Colonic mucosa (tissue), 4 donors: ENCODE results near the gene TRIM68. TPM values are rescaled to one million over a fixed set of nuclear protein-coding genes. Genes with fewer than 3 reads are reported as not detected.
A peak's percentile ranks its signal among the peaks of the same experiment; 100 is the strongest.

Experiments used
- DNase-seq: peaks from one replicate; pipeline ENCODE4 v3.0.0-alpha.2; 2020
- H3K27ac ChIP-seq: fragments of 200-600 bp; one replicate; pipeline ENCODE4 v1.8.0; 2021
- H3K27me3 ChIP-seq: fragments of 200-600 bp; one replicate; pipeline ENCODE4 v1.8.0; 2021
- H3K36me3 ChIP-seq: fragments of 200-600 bp; one replicate; pipeline ENCODE4 v1.8.0; 2021
- H3K4me1 ChIP-seq: fragments of 200-600 bp; one replicate; pipeline ENCODE4 v1.8.0; 2021; ENCODE audit warnings: mild to moderate bottlenecking
- H3K4me3 ChIP-seq: fragments of 200-600 bp; one replicate; pipeline ENCODE4 v1.8.0; 2021
- H3K9ac ChIP-seq, 2 donors: one replicate each; pipeline ENCODE4 v1.7.0; 2013; ENCODE audit warnings: control low read depth in 2 of 2, low read depth in 2 of 2, low read length in 2 of 2
- H3K9me3 ChIP-seq: fragments of 200-600 bp; one replicate; pipeline ENCODE4 v1.8.0; 2021
- intact Hi-C: fragments of 100-400 bp; cut with DNase I; formaldehyde crosslinking; loops from one replicate; pipeline ENCODE4 v1.14.1; 2022
- total RNA-seq, 2 donors: library from RNA; stranded (reverse); fragmentation: NEBNext Ultra II Directional in 1 of 2; extraction: Animal tissue kit (Norgen Biotek cat#: 25700) in 1 of 2; gene quantifications; one replicate each; pipeline ENCODE4 v1.2.1, GENCODE V29; 2021
- TF ChIP-seq, protein P1 (sequence below): fragments of 200-600 bp; IDR thresholded peaks from one replicate; pipeline ENCODE4 v1.8.0; 2022; ENCODE audit warnings: antibody characterized with exemption, mild to moderate bottlenecking
- donor health status: healthy.
- donor health status: DM: no; HTN: no; CAD: no.
- donor health status: DM: no; HTN: no; CAD: no.

TRIM68 gene
- total RNA-seq, 2 donors from 2014 or later: 13.9 to 20.0 TPM

GRCh38 chr11:4637662-4638047 lies 29.6 kb upstream of the TRIM68 start:
- Histone ChIP-seq H3K36me3 (no peaks in the 10 kb centered on the region), H3K4me3 (no peak overlapping the region), H3K27ac (no peak overlapping the region), H3K4me1 (no peaks in the 10 kb centered on the region), H3K9ac (no peak overlapping the region), H3K9me3 (no peaks in the 10 kb centered on the region), H3K27me3 (no peaks in the 10 kb centered on the region)
- TF ChIP-seq, protein P1, sequence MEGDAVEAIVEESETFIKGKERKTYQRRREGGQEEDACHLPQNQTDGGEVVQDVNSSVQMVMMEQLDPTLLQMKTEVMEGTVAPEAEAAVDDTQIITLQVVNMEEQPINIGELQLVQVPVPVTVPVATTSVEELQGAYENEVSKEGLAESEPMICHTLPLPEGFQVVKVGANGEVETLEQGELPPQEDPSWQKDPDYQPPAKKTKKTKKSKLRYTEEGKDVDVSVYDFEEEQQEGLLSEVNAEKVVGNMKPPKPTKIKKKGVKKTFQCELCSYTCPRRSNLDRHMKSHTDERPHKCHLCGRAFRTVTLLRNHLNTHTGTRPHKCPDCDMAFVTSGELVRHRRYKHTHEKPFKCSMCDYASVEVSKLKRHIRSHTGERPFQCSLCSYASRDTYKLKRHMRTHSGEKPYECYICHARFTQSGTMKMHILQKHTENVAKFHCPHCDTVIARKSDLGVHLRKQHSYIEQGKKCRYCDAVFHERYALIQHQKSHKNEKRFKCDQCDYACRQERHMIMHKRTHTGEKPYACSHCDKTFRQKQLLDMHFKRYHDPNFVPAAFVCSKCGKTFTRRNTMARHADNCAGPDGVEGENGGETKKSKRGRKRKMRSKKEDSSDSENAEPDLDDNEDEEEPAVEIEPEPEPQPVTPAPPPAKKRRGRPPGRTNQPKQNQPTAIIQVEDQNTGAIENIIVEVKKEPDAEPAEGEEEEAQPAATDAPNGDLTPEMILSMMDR: no peak
- DNase-seq: no peak
- intact Hi-C loops: loop anchor here (2.0 to 10.0 kb wide), 3 partner anchors 190 to 1167 kb away; partner anchors contain the start of gene OR52N2

- no peaks in the 10 kb centered on the region for H3K4me1 ChIP-seq
- peak; percentile 65 for DNase-seq
- TF ChIP-seq, protein P1: peak; percentile 87
- no peak within 1 kb of the TSS for H3K27ac ChIP-seq
- H3K4me3 ChIP-seq: no peak within 1 kb of the TSS
- no peaks in the 10 kb centered on the region for H3K36me3 ChIP-seq
- intact Hi-C loops: loop anchor here (2.0 to 10.0 kb wide), 3 partner anchors 190 to 1168 kb away; partner anchors contain the start of gene OR52N2
- H3K27me3 ChIP-seq: no peaks in the 10 kb centered on the region
- H3K9ac ChIP-seq: no peak within 1 kb of the TSS
- no peaks in the 10 kb centered on the region for H3K9me3 ChIP-seq
Measured at GRCh38 chr11:4636962-4637661, 29.1 kb upstream of the TRIM68 start, which contains the start of gene OR51D1. OR51D1 (plus strand) TSS chr11:4637477; CDS start chr11:4639791, 2,314 bp downstream.

GRCh38 chr11:4636136-4636535 lies 28.1 kb upstream of the TRIM68 start:
- TF ChIP-seq, protein P1: no peak
- no peaks in the 10 kb centered on the region for H3K27me3 ChIP-seq
- H3K9ac ChIP-seq: no peak overlapping the region
- no peaks in the 10 kb centered on the region for H3K36me3 ChIP-seq
- no peaks in the 10 kb centered on the region for H3K4me1 ChIP-seq
- no peak for DNase-seq
- H3K9me3 ChIP-seq: no peaks in the 10 kb centered on the region
- intact Hi-C loops: loop anchor here (2.0 to 10.0 kb wide), 3 partner anchors 191 to 1169 kb away; partner anchors contain the start of gene OR52N2
- no peak overlapping the region for H3K4me3 ChIP-seq
- H3K27ac ChIP-seq: no peak overlapping the region

- no peak overlapping the region for H3K9ac ChIP-seq
- intact Hi-C loops: loop anchor here (5.0 kb wide), 1 partner anchor 756 kb away; the partner anchor contains the start of gene OR51M1
- H3K9me3 ChIP-seq: no peaks in the 10 kb centered on the region
- H3K27me3 ChIP-seq: no peaks in the 10 kb centered on the region
- TF ChIP-seq, protein P1: peak; percentile 62
- no peak overlapping the region for H3K27ac ChIP-seq
- H3K4me1 ChIP-seq: no peaks in the 10 kb centered on the region
- DNase-seq: peak; percentile 83
- no peak overlapping the region for H3K4me3 ChIP-seq
- no peaks in the 10 kb centered on the region for H3K36me3 ChIP-seq
Measured at GRCh38 chr11:4626207-4627099, 18.4 kb upstream of the TRIM68 start.

DNA sequence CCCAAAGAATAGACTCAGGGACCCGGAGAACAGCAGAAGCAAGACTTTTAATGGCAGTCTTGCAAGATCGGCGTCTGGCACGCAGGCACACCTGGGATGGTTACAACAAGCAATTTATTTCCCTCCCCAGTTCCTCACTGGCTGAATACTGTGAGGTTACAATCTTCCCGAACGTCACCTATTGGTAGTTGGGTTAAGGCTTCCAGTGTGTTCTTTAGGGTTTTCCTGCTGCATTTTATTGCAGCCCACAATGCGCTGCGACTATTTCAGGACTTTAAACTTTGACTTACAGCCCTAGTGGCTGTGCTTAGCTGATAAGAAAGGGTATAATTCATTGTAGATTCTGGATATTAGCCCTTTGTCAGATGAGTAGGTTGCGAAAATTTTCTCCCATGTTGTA lies 11.5 kb upstream of the TRIM68 start:
- H3K4me1 ChIP-seq: no peaks in the 10 kb centered on the region
- no peak overlapping the region for H3K9ac ChIP-seq
- no peaks in the 10 kb centered on the region for H3K36me3 ChIP-seq
- H3K9me3 ChIP-seq: no peaks in the 10 kb centered on the region
- no peak overlapping the region for H3K4me3 ChIP-seq
- peak; percentile 44 for DNase-seq
- intact Hi-C loops: no loop called here
- no peak overlapping the region for H3K27ac ChIP-seq
- TF ChIP-seq, protein P1: no peak
- no peaks in the 10 kb centered on the region for H3K27me3 ChIP-seq
